WTC11 (cell line): ENCODE data around the gene SRSF4.
"Not testable (repeated sequence)": the region's sequence is repeated elsewhere in the genome, so short reads cannot be mapped to it uniquely, and the experiment has no call there.

ENCODE experiments used
- AFF4 ChIP-seq: sonication (generic); formaldehyde crosslinking; IDR thresholded peaks from 2 replicates; pipeline ENCODE4 v1.8.1; 2023; ENCODE audit warnings: mild to moderate bottlenecking, missing genetic modification reagents, borderline replicate concordance
- CREB1 ChIP-seq: sonication (generic); formaldehyde crosslinking; IDR thresholded peaks from 2 replicates; pipeline ENCODE4 v1.8.0; 2023; ENCODE audit warnings: mild to moderate bottlenecking, missing genetic modification reagents
- CTCF ChIP-seq: fragments of 200-600 bp; IDR thresholded peaks from 2 replicates; pipeline ENCODE4 v1.8.0; 2022; ENCODE audit warnings: antibody characterized with exemption
- NFE2L1 ChIP-seq: sonication (generic); formaldehyde crosslinking; IDR thresholded peaks from 2 replicates; pipeline ENCODE4 v1.8.1; 2023; ENCODE audit warnings: missing genetic modification reagents
- NFYB ChIP-seq: sonication (generic); formaldehyde crosslinking; conservative IDR thresholded peaks from 2 replicates; pipeline ENCODE4 v1.8.0; 2022; ENCODE audit warnings: low read depth, missing genetic modification reagents
- NR3C1 ChIP-seq: sonication (generic); formaldehyde crosslinking; conservative IDR thresholded peaks from 2 replicates; pipeline ENCODE4 v1.8.1; 2023; ENCODE audit warnings: low read depth, mild to moderate bottlenecking, missing genetic modification reagents
- TCF7 ChIP-seq: sonication (generic); formaldehyde crosslinking; IDR thresholded peaks from 2 replicates; pipeline ENCODE4 v1.8.0; 2022; ENCODE audit warnings: mild to moderate bottlenecking, low read depth, missing genetic modification reagents, moderate library complexity
- ZBTB21 ChIP-seq: sonication (generic); formaldehyde crosslinking; IDR thresholded peaks from 2 replicates; pipeline ENCODE4 v1.8.1; 2023; ENCODE audit warnings: mild to moderate bottlenecking, missing genetic modification reagents, borderline replicate concordance
- TF ChIP-seq, protein P1 (sequence below): sonication (generic); formaldehyde crosslinking; IDR thresholded peaks from 2 replicates; pipeline ENCODE4 v1.8.1; 2022; ENCODE audit warnings: low read depth, missing genetic modification reagents, borderline replicate concordance
- TF ChIP-seq, protein P2 (sequence below): fragments of 250-450 bp; sonication (Bioruptor Pico); IDR thresholded peaks from 2 replicates; pipeline ENCODE4 v2.1.2; 2022; ENCODE audit warnings: mild to moderate bottlenecking, moderate library complexity
- TF ChIP-seq, protein P3 (sequence below): sonication (generic); formaldehyde crosslinking; IDR thresholded peaks from 2 replicates; pipeline ENCODE4 v1.8.0; 2022; ENCODE audit warnings: mild to moderate bottlenecking, missing genetic modification reagents

GRCh38 chr1:29131056-29131455 is 50.6 kb downstream of the SRSF4 start:
- not testable (repeated sequence) for TF ChIP-seq CTCF; NFYB (CRISPR knock-in tag); TCF7 (CRISPR knock-in tag); ZBTB21; NFE2L1 (CRISPR knock-in tag); NR3C1 (CRISPR knock-in tag); AFF4; CREB1 (CRISPR knock-in tag)
- TF ChIP-seq, protein P1, sequence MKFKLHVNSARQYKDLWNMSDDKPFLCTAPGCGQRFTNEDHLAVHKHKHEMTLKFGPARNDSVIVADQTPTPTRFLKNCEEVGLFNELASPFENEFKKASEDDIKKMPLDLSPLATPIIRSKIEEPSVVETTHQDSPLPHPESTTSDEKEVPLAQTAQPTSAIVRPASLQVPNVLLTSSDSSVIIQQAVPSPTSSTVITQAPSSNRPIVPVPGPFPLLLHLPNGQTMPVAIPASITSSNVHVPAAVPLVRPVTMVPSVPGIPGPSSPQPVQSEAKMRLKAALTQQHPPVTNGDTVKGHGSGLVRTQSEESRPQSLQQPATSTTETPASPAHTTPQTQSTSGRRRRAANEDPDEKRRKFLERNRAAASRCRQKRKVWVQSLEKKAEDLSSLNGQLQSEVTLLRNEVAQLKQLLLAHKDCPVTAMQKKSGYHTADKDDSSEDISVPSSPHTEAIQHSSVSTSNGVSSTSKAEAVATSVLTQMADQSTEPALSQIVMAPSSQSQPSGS (CRISPR knock-in tag) = not testable (repeated sequence)
- TF ChIP-seq, protein P2, sequence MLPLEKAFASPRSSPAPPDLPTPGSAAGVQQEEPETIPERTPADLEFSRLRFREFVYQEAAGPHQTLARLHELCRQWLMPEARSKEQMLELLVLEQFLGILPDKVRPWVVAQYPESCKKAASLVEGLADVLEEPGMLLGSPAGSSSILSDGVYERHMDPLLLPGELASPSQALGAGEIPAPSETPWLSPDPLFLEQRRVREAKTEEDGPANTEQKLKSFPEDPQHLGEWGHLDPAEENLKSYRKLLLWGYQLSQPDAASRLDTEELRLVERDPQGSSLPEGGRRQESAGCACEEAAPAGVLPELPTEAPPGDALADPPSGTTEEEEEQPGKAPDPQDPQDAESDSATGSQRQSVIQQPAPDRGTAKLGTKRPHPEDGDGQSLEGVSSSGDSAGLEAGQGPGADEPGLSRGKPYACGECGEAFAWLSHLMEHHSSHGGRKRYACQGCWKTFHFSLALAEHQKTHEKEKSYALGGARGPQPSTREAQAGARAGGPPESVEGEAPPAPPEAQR = not testable (repeated sequence)
- TF ChIP-seq, protein P3, sequence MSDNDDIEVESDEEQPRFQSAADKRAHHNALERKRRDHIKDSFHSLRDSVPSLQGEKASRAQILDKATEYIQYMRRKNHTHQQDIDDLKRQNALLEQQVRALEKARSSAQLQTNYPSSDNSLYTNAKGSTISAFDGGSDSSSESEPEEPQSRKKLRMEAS (CRISPR knock-in tag) = not testable (repeated sequence)
